ENCODE results near the gene INSYN2B. TPM values are rescaled to one million over a fixed set of nuclear protein-coding genes. Genes with fewer than 3 reads are reported as not detected.
A peak's percentile ranks its signal among the peaks of the same experiment; 100 is the strongest.

INSYN2B gene
- total and polyA plus RNA-seq, 2 experiments from 2014 or later, result 10.1 to 43.2 TPM

GRCh38 chr5:169876386-169876785 lies 103.9 kb downstream of the INSYN2B start:
- H3K9me2 ChIP-seq (ENCODE audit: insufficient read depth), result no peaks in the 10 kb centered on the region
- in situ Hi-C loops (cut with MboI), result no loop called here
- peaks cover 21% of the 10 kb centered on the region for H3K79me2 ChIP-seq (ENCODE audit: insufficient read depth)
- peak; percentile 75 for DNase-seq
- H3K27me3 ChIP-seq (replicated peaks; ENCODE audit: insufficient read depth), result no peaks in the 10 kb centered on the region
- H3K4me2 ChIP-seq (ENCODE audit: unreplicated experiment), result peak overlapping the region; percentile 35
- H2AFZ ChIP-seq, result 0 out of 2 replicates have a peak overlapping the region, but pooled peaks have one; percentile 18
- no peak overlapping the region for H3K9ac ChIP-seq
- 7 to 31% methylated on average over 1 of the region's 1 CpG for WGBS, 2 experiments (ENCODE audit: low coverage in 1 of 2, low lambda C conversion rate in 2 of 2, missing lambda C conversion rate in 2 of 2)
- peak overlapping the region; percentile 66 for H3K27ac ChIP-seq
- TF ChIP-seq EZH2phosphoT487 (IDR thresholded peaks at IDR 0.05; ENCODE audit: insufficient read depth, low read depth), result no peak
- no peak for TF ChIP-seq EZH2 (IDR thresholded peaks at IDR 0.05; ENCODE audit: insufficient read depth, poor library complexity, severe bottlenecking)
- no peaks in the 10 kb centered on the region for H3K9me3 ChIP-seq (ENCODE audit: low read depth)
- H3K4me1 ChIP-seq (ENCODE audit: insufficient read depth), result peaks cover 30% of the 10 kb centered on the region
- H4K20me1 ChIP-seq (ENCODE audit: insufficient read depth), result no peaks in the 10 kb centered on the region
- peaks cover 55% of the 10 kb centered on the region for H3F3A ChIP-seq (ENCODE audit: insufficient read depth)
- peaks cover 44% of the 10 kb centered on the region for H3K36me3 ChIP-seq (ENCODE audit: low read depth)
- H3K4me3 ChIP-seq, result no peak overlapping the region

GRCh38 chr5:169875731-169876130 lies 104.6 kb downstream of the INSYN2B start:
- Histone ChIP-seq H3K4me1 (ENCODE audit: insufficient read depth) (peaks cover 30% of the 10 kb centered on the region), H3F3A (ENCODE audit: insufficient read depth) (peaks cover 57% of the 10 kb centered on the region), H4K20me1 (ENCODE audit: insufficient read depth) (no peaks in the 10 kb centered on the region), H3K27ac (peak overlapping the region; percentile 66), H3K36me3 (ENCODE audit: low read depth) (peaks cover 37% of the 10 kb centered on the region), H3K27me3 (replicated peaks; ENCODE audit: insufficient read depth) (no peaks in the 10 kb centered on the region), H3K79me2 (ENCODE audit: insufficient read depth) (peaks cover 21% of the 10 kb centered on the region; the same call in 1 of the 2 replicates), H3K4me2 (ENCODE audit: unreplicated experiment) (peak overlapping the region; percentile 35), H3K9ac (no peak overlapping the region), H3K9me2 (ENCODE audit: insufficient read depth) (no peaks in the 10 kb centered on the region), H3K9me3 (ENCODE audit: low read depth) (no peaks in the 10 kb centered on the region), H2AFZ (0 out of 2 replicates have a peak overlapping the region, but pooled peaks have one; percentile 2), H3K4me3 (no peak overlapping the region)
- 63 to 70% methylated on average over 4 of the region's 4 CpGs for WGBS, 2 experiments (ENCODE audit: low coverage in 1 of 2, low lambda C conversion rate in 2 of 2, missing lambda C conversion rate in 2 of 2)
- DNase-seq, result no peak
- in situ Hi-C loops (cut with MboI), result no loop called here
- no peak for TF ChIP-seq EZH2phosphoT487 (IDR thresholded peaks at IDR 0.05; ENCODE audit: insufficient read depth, low read depth)

- H3K4me2 ChIP-seq (ENCODE audit: unreplicated experiment), result peak overlapping the region; percentile 35
- no peak overlapping the region for H3K4me3 ChIP-seq
- peaks cover 35% of the 10 kb centered on the region for H3K36me3 ChIP-seq (ENCODE audit: low read depth)
- 35 to 37% methylated on average over 8 of the region's 8 CpGs for WGBS, 2 experiments (ENCODE audit: low coverage in 1 of 2, low lambda C conversion rate in 2 of 2, missing lambda C conversion rate in 2 of 2)
- peak overlapping the region; percentile 14; the same call in 1 of the 2 replicates for H3K9ac ChIP-seq
- H2AFZ ChIP-seq, result 0 out of 2 replicates have a peak overlapping the region, but pooled peaks have one; percentile 2
- no peaks in the 10 kb centered on the region for H4K20me1 ChIP-seq (ENCODE audit: insufficient read depth)
- no peaks in the 10 kb centered on the region for H3K9me3 ChIP-seq (ENCODE audit: low read depth)
- H3K79me2 ChIP-seq (ENCODE audit: insufficient read depth), result peaks cover 21% of the 10 kb centered on the region; the same call in 1 of the 2 replicates
- H3K27me3 ChIP-seq (replicated peaks; ENCODE audit: insufficient read depth), result no peaks in the 10 kb centered on the region
- DNase-seq, result peak; percentile 85
- H3K4me1 ChIP-seq (ENCODE audit: insufficient read depth), result peaks cover 30% of the 10 kb centered on the region
- TF ChIP-seq EZH2 (IDR thresholded peaks at IDR 0.05; ENCODE audit: insufficient read depth, poor library complexity, severe bottlenecking) (no peak), EZH2phosphoT487 (IDR thresholded peaks at IDR 0.05; ENCODE audit: insufficient read depth, low read depth) (no peak)
- H3K9me2 ChIP-seq (ENCODE audit: insufficient read depth), result no peaks in the 10 kb centered on the region
- in situ Hi-C loops (cut with MboI), result no loop called here
- peak overlapping the region; percentile 66 for H3K27ac ChIP-seq
- H3F3A ChIP-seq (ENCODE audit: insufficient read depth), result peaks cover 58% of the 10 kb centered on the region
Measured at GRCh38 chr5:169875091-169875728, 105.1 kb downstream of the INSYN2B start.

- Histone ChIP-seq H3F3A (ENCODE audit: insufficient read depth) (peaks cover 60% of the 10 kb centered on the region), H3K9ac (peak overlapping the region; percentile 14; the same call in 1 of the 2 replicates), H3K4me2 (ENCODE audit: unreplicated experiment) (peak overlapping the region; percentile 35), H3K4me3 (no peak overlapping the region), H3K36me3 (ENCODE audit: low read depth) (peaks cover 33% of the 10 kb centered on the region), H3K4me1 (ENCODE audit: insufficient read depth) (peaks cover 30% of the 10 kb centered on the region), H3K27ac (peak overlapping the region; percentile 66), H4K20me1 (ENCODE audit: insufficient read depth) (no peaks in the 10 kb centered on the region), H3K9me2 (ENCODE audit: insufficient read depth) (no peaks in the 10 kb centered on the region), H2AFZ (no peak overlapping the region), H3K9me3 (ENCODE audit: low read depth) (no peaks in the 10 kb centered on the region), H3K79me2 (ENCODE audit: insufficient read depth) (peaks cover 16% of the 10 kb centered on the region; the same call in 1 of the 2 replicates), H3K27me3 (replicated peaks; ENCODE audit: insufficient read depth) (no peaks in the 10 kb centered on the region)
- DNase-seq, result peak; percentile 59
- WGBS, 2 experiments (ENCODE audit: low coverage in 1 of 2, low lambda C conversion rate in 2 of 2, missing lambda C conversion rate in 2 of 2), result 67% methylated on average over 4 of the region's 4 CpGs
- TF ChIP-seq EZH2phosphoT487 (IDR thresholded peaks at IDR 0.05; ENCODE audit: insufficient read depth, low read depth) (no peak), EZH2 (IDR thresholded peaks at IDR 0.05; ENCODE audit: insufficient read depth, poor library complexity, severe bottlenecking) (no peak)
- in situ Hi-C loops (cut with MboI), result no loop called here
Measured at GRCh38 chr5:169874621-169875020, 105.7 kb downstream of the INSYN2B start.

All from GM23248 (cell line).